DMS 273 treated with DMSO at 0.1 percent for 48 hours (cell line): ENCODE data around the gene CRACR2A.

Experiments
- DNase-seq: peaks from one replicate; lab custom pipeline; 2025; lab: John Stamatoyannopoulos, UW

Gene CRACR2A

GRCh38 chr12:3723916-3724805 is 28.7 kb downstream of the CRACR2A start:
- DNase-seq = no peak

GRCh38 chr12:3722368-3722767 is 30.5 kb downstream of the CRACR2A start:
- no peak for DNase-seq

- no peak for DNase-seq
Observed at GRCh38 chr12:3720772-3721171, 32.1 kb downstream of the CRACR2A start.

GRCh38 chr12:3718100-3718499 is 34.8 kb downstream of the CRACR2A start:
- DNase-seq = no peak

- no peak for DNase-seq
Observed at GRCh38 chr12:3717283-3717898, 35.5 kb downstream of the CRACR2A start.

- no peak for DNase-seq
Observed at GRCh38 chr12:3715999-3716398, 36.9 kb downstream of the CRACR2A start.

GRCh38 chr12:3713947-3714346 is 39.0 kb downstream of the CRACR2A start:
- no peak for DNase-seq

GRCh38 chr12:3713483-3713882 is 39.4 kb downstream of the CRACR2A start:
- DNase-seq = no peak

- DNase-seq = peak; percentile 92
Observed at GRCh38 chr12:3712209-3712992, 40.5 kb downstream of the CRACR2A start.

GRCh38 chr12:3705354-3705675 is 47.6 kb downstream of the CRACR2A start:
- no peak for DNase-seq

- DNase-seq = no peak
Observed at GRCh38 chr12:3704512-3705353, 48.2 kb downstream of the CRACR2A start.

- no peak for DNase-seq
Observed at GRCh38 chr12:3700861-3701260, 52.0 kb downstream of the CRACR2A start.

GRCh38 chr12:3698218-3698974 is 54.5 kb downstream of the CRACR2A start:
- peak; percentile 13 for DNase-seq

GRCh38 chr12:3697311-3697870 is 55.5 kb downstream of the CRACR2A start:
- DNase-seq = no peak

GRCh38 chr12:3694673-3695072 is 58.2 kb downstream of the CRACR2A start:
- no peak for DNase-seq

- no peak for DNase-seq
Observed at GRCh38 chr12:3692616-3693365, 60.1 kb downstream of the CRACR2A start.

- DNase-seq = no peak
Observed at GRCh38 chr12:3686463-3686862, 66.4 kb downstream of the CRACR2A start.

- DNase-seq = no peak
Observed at GRCh38 chr12:3685830-3686229, 67.1 kb downstream of the CRACR2A start.

- no peak for DNase-seq
Observed at GRCh38 chr12:3684449-3685051, 68.4 kb downstream of the CRACR2A start.

- no peak for DNase-seq
Observed at GRCh38 chr12:3683670-3684069, 69.2 kb downstream of the CRACR2A start.
